Measurements from ENCODE around the gene SERPINE2. TPM values are rescaled to one million over a fixed set of nuclear protein-coding genes. Genes with fewer than 3 reads are reported as not detected.
A peak's percentile ranks its signal among the peaks of the same experiment; 100 is the strongest.

Gene SERPINE2
- total RNA-seq, 1 donor, result 658 TPM

DNA sequence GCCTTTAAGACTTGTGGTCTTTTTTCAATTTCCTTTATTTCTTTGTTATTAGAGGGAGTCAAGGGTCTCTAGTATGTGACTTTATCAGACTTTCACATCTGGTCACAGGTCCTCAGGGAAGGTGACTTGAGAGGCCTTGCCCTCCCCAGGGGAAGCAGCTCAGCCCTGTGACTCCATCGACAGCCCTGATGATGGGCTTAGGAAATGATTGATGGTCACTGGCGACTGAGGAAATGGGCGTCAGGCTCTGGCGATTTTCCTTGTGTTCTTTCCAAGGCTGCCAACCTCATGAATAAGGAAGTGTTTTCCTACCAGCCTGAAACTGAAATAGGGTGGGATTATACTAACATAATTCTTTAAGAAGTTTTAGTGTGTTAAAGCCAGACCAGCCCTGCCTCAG lies 21.1 kb downstream of the SERPINE2 start:
- peaks cover 6% of the 10 kb centered on the region for H4K20me1 ChIP-seq (ENCODE audit: insufficient read depth, low read length)
- H3K4me3 ChIP-seq (ENCODE audit: insufficient read depth, low read length), result no peak overlapping the region
- H3K27me3 ChIP-seq (ENCODE audit: insufficient read depth, low read length), result no peaks in the 10 kb centered on the region
- TF ChIP-seq CTCF (IDR thresholded peaks at IDR 0.05; ENCODE audit: extremely low read depth, low read depth, low read length), result no peak
- peaks cover 90% of the 10 kb centered on the region for H3K79me2 ChIP-seq (ENCODE audit: insufficient read depth, low read length)
- DNase-seq (ENCODE audit: insufficient read length, low spot score, missing footprints), result no peak
- H3K4me2 ChIP-seq (ENCODE audit: insufficient read depth, low read length), result peak overlapping the region; percentile 14
- no peaks in the 10 kb centered on the region for H3K4me1 ChIP-seq (ENCODE audit: insufficient read depth, low read length)
- H3K36me3 ChIP-seq (ENCODE audit: insufficient read depth, low read length), result peaks cover 3% of the 10 kb centered on the region
- H3K9me3 ChIP-seq (ENCODE audit: low read depth, low read length), result no peaks in the 10 kb centered on the region
- H2AFZ ChIP-seq (ENCODE audit: low read length), result peak overlapping the region; percentile 25
- H3K27ac ChIP-seq (ENCODE audit: low read depth, low read length), result peak overlapping the region; percentile 28

- no peak overlapping the region for H2AFZ ChIP-seq (ENCODE audit: low read length)
- H3K36me3 ChIP-seq (ENCODE audit: insufficient read depth, low read length), result no peaks in the 10 kb centered on the region
- H4K20me1 ChIP-seq (ENCODE audit: insufficient read depth, low read length), result peaks cover 5% of the 10 kb centered on the region
- H3K27me3 ChIP-seq (ENCODE audit: insufficient read depth, low read length), result no peaks in the 10 kb centered on the region
- H3K27ac ChIP-seq (ENCODE audit: low read depth, low read length), result no peak overlapping the region
- no peaks in the 10 kb centered on the region for H3K4me1 ChIP-seq (ENCODE audit: insufficient read depth, low read length)
- no peak for DNase-seq (ENCODE audit: insufficient read length, low spot score, missing footprints)
- H3K4me3 ChIP-seq (ENCODE audit: insufficient read depth, low read length), result no peak overlapping the region
- no peak for TF ChIP-seq CTCF (IDR thresholded peaks at IDR 0.05; ENCODE audit: extremely low read depth, low read depth, low read length)
- H3K9me3 ChIP-seq (ENCODE audit: low read depth, low read length), result no peaks in the 10 kb centered on the region
- H3K79me2 ChIP-seq (ENCODE audit: insufficient read depth, low read length), result peaks cover 91% of the 10 kb centered on the region
- no peak overlapping the region for H3K4me2 ChIP-seq (ENCODE audit: insufficient read depth, low read length)
These were observed 22.1 kb downstream of the SERPINE2 start for GRCh38 chr2:224016963-224017362.

DNA sequence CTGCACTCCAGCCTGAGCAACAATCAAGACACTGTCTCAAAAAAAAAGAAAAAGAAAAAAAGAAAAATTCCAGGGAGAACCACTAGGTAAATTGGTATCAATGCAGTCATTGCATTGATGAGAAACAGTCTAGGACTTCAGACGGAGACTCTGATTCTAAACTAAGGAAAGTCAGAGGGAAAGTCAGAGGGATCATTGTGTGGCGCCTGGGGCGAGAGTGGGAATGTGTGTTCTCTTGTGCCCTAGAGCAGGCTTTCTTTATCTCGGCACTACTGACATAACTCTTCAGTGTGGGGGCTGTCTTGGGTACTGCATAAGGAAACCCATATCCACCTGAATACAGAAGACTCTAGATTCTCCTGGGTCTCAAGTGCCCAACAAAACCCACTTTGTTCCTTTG lies 24.8 kb downstream of the SERPINE2 start:
- Histone ChIP-seq H3K4me2 (ENCODE audit: insufficient read depth, low read length) (no peak overlapping the region), H3K79me2 (ENCODE audit: insufficient read depth, low read length) (peaks cover 94% of the 10 kb centered on the region), H3K4me3 (ENCODE audit: insufficient read depth, low read length) (no peak overlapping the region), H3K27me3 (ENCODE audit: insufficient read depth, low read length) (no peaks in the 10 kb centered on the region), H2AFZ (ENCODE audit: low read length) (no peak overlapping the region), H4K20me1 (ENCODE audit: insufficient read depth, low read length) (peaks cover 4% of the 10 kb centered on the region), H3K9me3 (ENCODE audit: low read depth, low read length) (no peaks in the 10 kb centered on the region), H3K27ac (ENCODE audit: low read depth, low read length) (no peak overlapping the region), H3K36me3 (ENCODE audit: insufficient read depth, low read length) (no peaks in the 10 kb centered on the region), H3K4me1 (ENCODE audit: insufficient read depth, low read length) (peaks cover 2% of the 10 kb centered on the region)
- TF ChIP-seq CTCF (IDR thresholded peaks at IDR 0.05; ENCODE audit: extremely low read depth, low read depth, low read length), result no peak
- DNase-seq (ENCODE audit: insufficient read length, low spot score, missing footprints), result no peak

- no peak for TF ChIP-seq CTCF (IDR thresholded peaks at IDR 0.05; ENCODE audit: extremely low read depth, low read depth, low read length)
- H2AFZ ChIP-seq (ENCODE audit: low read length), result no peak overlapping the region
- H3K4me1 ChIP-seq (ENCODE audit: insufficient read depth, low read length), result peaks cover 2% of the 10 kb centered on the region
- H3K9me3 ChIP-seq (ENCODE audit: low read depth, low read length), result no peaks in the 10 kb centered on the region
- H3K36me3 ChIP-seq (ENCODE audit: insufficient read depth, low read length), result no peaks in the 10 kb centered on the region
- H3K4me2 ChIP-seq (ENCODE audit: insufficient read depth, low read length), result no peak overlapping the region
- no peaks in the 10 kb centered on the region for H3K27me3 ChIP-seq (ENCODE audit: insufficient read depth, low read length)
- peaks cover 92% of the 10 kb centered on the region for H3K79me2 ChIP-seq (ENCODE audit: insufficient read depth, low read length)
- H3K27ac ChIP-seq (ENCODE audit: low read depth, low read length), result no peak overlapping the region
- no peak overlapping the region for H3K4me3 ChIP-seq (ENCODE audit: insufficient read depth, low read length)
- no peak for DNase-seq (ENCODE audit: insufficient read length, low spot score, missing footprints)
- peaks cover 2% of the 10 kb centered on the region for H4K20me1 ChIP-seq (ENCODE audit: insufficient read depth, low read length)
These were observed 27.2 kb downstream of the SERPINE2 start for GRCh38 chr2:224011837-224012236.
